ENCODE results near the gene SAT1. TPM values are rescaled to one million over a fixed set of nuclear protein-coding genes. Genes with fewer than 3 reads are reported as not detected.
A peak's percentile ranks its signal among the peaks of the same experiment; 100 is the strongest.

The SAT1 gene
- total RNA-seq, 1 donor from 2014 or later: 31.4 TPM

DNA sequence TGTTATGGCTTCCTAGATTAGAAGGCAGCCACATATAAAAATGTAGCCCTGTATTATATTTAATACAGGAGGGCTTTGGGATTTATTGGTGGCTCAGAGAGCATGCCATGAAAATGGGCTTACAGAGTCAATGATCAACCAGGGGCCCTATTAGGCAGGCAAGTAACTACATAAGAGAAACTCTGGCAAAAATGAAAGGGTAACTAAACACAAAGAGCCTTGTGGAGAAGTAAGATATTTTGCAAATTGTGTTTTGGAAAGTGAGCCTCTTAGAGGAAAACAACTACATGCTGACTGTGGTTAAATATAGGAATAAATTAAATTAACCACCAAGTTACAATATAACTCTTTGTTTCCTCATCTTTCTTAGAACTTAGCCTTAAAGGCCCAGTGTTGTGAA lies 5.5 kb downstream of the SAT1 start:
- Mint-ChIP-seq H3K4me3 (ENCODE audit: unreplicated experiment) (no peak overlapping the region), H3K27ac (ENCODE audit: unreplicated experiment) (no peak overlapping the region), H3K4me1 (ENCODE audit: low read depth, unreplicated experiment) (peaks cover 7% of the 10 kb centered on the region), H3K9me3 (ENCODE audit: unreplicated experiment) (peaks cover 1% of the 10 kb centered on the region), H3K27me3 (ENCODE audit: unreplicated experiment) (no peaks in the 10 kb centered on the region), H3K36me3 (ENCODE audit: unreplicated experiment) (no peaks in the 10 kb centered on the region)
- no peak for DNase-seq
- TF ChIP-seq, protein P1, sequence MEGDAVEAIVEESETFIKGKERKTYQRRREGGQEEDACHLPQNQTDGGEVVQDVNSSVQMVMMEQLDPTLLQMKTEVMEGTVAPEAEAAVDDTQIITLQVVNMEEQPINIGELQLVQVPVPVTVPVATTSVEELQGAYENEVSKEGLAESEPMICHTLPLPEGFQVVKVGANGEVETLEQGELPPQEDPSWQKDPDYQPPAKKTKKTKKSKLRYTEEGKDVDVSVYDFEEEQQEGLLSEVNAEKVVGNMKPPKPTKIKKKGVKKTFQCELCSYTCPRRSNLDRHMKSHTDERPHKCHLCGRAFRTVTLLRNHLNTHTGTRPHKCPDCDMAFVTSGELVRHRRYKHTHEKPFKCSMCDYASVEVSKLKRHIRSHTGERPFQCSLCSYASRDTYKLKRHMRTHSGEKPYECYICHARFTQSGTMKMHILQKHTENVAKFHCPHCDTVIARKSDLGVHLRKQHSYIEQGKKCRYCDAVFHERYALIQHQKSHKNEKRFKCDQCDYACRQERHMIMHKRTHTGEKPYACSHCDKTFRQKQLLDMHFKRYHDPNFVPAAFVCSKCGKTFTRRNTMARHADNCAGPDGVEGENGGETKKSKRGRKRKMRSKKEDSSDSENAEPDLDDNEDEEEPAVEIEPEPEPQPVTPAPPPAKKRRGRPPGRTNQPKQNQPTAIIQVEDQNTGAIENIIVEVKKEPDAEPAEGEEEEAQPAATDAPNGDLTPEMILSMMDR (IDR thresholded peaks at IDR 0.05; ENCODE audit: partially characterized antibody, unreplicated experiment): no peak

DNA sequence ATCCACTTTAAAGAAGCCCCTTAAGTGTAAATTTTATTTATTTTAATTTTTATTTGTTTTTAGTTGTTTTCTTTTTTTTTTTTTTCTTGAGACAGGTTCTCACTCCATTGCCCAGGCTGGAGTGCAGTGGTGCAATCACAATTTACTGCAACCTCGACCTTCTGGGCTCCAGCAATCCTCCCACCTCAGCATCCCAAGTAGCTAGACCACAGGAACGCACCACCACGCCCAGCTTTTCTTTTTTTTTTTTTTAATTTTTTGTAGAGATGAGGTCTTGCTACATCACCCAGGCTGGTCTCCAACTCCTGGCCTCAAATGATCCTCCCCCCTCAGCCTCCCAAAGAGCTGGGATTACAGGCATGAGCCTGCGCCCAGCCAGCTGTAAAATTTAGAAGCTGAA lies 6.0 kb downstream of the SAT1 start:
- TF ChIP-seq, protein P1 (IDR thresholded peaks at IDR 0.05; ENCODE audit: partially characterized antibody, unreplicated experiment): no peak
- Mint-ChIP-seq H3K4me3 (ENCODE audit: unreplicated experiment) (no peak overlapping the region), H3K27ac (ENCODE audit: unreplicated experiment) (no peak overlapping the region), H3K36me3 (ENCODE audit: unreplicated experiment) (no peaks in the 10 kb centered on the region), H3K27me3 (ENCODE audit: unreplicated experiment) (no peaks in the 10 kb centered on the region), H3K4me1 (ENCODE audit: low read depth, unreplicated experiment) (peaks cover 5% of the 10 kb centered on the region), H3K9me3 (ENCODE audit: unreplicated experiment) (peaks cover 1% of the 10 kb centered on the region)
- DNase-seq: no peak

DNA sequence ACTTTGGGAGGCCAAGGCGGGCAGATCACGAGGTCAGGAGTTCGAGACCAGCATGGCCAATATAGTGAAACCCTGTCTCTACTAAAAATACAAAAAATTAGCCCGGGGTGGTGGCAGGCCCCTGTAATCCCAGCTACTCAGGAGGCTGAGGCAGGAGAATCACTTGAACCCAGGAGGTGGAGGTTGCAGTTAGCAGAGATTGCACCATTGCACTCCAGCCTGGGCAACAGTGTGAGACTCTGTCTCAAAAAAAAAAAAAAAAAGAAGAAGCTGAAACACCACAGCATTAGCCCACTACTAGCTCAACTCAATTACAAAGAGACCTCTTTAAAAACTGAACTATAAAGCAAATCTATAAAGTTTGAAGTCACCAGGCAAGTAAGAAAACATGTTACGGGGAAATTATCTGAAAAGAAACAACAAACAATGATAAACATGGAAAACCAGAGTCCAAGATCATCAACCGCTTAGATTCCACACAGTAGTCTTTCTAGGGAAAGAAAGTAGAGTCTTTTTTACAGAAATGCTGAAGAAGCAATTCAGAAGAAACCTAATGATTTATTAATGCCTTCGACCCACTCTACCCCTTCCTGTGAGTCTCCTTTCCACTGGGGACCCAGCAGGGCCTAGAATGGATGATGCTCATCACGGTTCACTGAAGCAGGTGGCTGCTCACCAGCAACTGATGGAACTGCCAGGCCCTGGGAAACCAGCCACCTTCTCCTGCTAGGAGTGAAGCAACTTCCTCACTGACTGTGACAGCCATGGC lies 6.6 kb downstream of the SAT1 start:
- no peak overlapping the region for H3K27ac Mint-ChIP-seq (ENCODE audit: unreplicated experiment)
- H3K36me3 Mint-ChIP-seq (ENCODE audit: unreplicated experiment): no peaks in the 10 kb centered on the region
- DNase-seq: peak; percentile 16
- TF ChIP-seq, protein P1 (IDR thresholded peaks at IDR 0.05; ENCODE audit: partially characterized antibody, unreplicated experiment): no peak
- peaks cover 1% of the 10 kb centered on the region for H3K9me3 Mint-ChIP-seq (ENCODE audit: unreplicated experiment)
- H3K4me3 Mint-ChIP-seq (ENCODE audit: unreplicated experiment): no peak overlapping the region
- no peaks in the 10 kb centered on the region for H3K27me3 Mint-ChIP-seq (ENCODE audit: unreplicated experiment)
- peaks cover 5% of the 10 kb centered on the region for H3K4me1 Mint-ChIP-seq (ENCODE audit: low read depth, unreplicated experiment)

DNA sequence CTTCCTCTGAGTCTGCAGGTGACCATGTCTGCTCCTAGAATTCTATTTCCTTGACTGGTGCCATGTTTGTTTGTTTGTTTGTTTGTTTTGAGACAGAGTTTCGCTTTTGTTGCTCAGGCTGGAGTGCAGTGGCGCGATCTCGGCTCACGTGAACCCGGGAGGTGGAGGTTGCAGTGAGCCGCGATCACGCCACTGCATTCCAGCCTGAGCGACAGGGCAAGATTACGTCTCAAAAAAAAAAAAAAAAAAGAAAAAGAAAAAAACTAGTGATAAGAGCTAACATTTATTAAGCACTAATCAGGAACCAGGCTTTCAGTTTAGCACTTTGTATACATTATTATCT lies 7.2 kb downstream of the SAT1 start:
- Mint-ChIP-seq H3K9me3 (ENCODE audit: unreplicated experiment) (peaks cover 1% of the 10 kb centered on the region), H3K4me3 (ENCODE audit: unreplicated experiment) (no peak overlapping the region), H3K27ac (ENCODE audit: unreplicated experiment) (no peak overlapping the region), H3K27me3 (ENCODE audit: unreplicated experiment) (no peaks in the 10 kb centered on the region), H3K36me3 (ENCODE audit: unreplicated experiment) (no peaks in the 10 kb centered on the region), H3K4me1 (ENCODE audit: low read depth, unreplicated experiment) (peaks cover 5% of the 10 kb centered on the region)
- TF ChIP-seq, protein P1 (IDR thresholded peaks at IDR 0.05; ENCODE audit: partially characterized antibody, unreplicated experiment): no peak
- no peak for DNase-seq

DNA sequence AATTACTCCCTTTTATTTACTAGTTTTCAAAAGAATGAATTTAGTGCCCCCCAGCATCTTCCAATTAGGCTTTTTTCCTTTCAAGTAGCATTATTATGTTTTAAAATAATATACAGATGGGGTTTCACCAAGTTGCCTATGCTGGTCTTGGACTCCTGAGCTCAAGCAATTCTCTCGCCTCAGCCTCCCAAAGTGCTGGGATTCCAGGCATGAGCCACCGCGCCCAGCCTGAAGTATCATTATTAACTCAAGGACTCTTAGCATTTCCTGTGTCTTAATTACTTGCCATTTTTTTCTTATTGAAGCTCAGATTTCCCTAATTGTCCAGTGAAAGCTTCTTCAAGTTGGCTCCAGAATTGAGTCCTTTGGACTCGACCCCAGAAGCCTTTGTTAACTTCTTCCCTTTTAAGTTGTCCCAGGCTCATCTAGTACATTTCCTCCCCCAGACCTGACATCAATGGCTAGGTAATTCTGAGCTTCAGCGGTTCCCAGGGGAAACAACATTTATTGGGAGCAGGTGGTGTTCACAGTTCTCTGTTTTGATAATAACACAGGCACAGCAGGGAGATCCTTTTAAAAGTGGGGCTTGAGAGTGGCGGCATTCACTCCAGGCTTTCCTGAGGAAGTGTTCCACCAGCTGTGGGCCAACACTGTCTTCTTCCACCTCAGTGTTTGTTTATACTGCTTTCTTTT lies 10.0 kb downstream of the SAT1 start:
- DNase-seq: peak; percentile 22
- H3K4me3 Mint-ChIP-seq (ENCODE audit: unreplicated experiment): no peak overlapping the region
- H3K9me3 Mint-ChIP-seq (ENCODE audit: unreplicated experiment): peaks cover 1% of the 10 kb centered on the region
- H3K27ac Mint-ChIP-seq (ENCODE audit: unreplicated experiment): peak overlapping the region; percentile 43
- peaks cover 5% of the 10 kb centered on the region for H3K4me1 Mint-ChIP-seq (ENCODE audit: low read depth, unreplicated experiment)
- TF ChIP-seq, protein P1 (IDR thresholded peaks at IDR 0.05; ENCODE audit: partially characterized antibody, unreplicated experiment): no peak
- H3K27me3 Mint-ChIP-seq (ENCODE audit: unreplicated experiment): no peaks in the 10 kb centered on the region
- no peaks in the 10 kb centered on the region for H3K36me3 Mint-ChIP-seq (ENCODE audit: unreplicated experiment)
